Dedifferentiated amniotic fluid mesenchymal stem cell (primary cell): Measurements from ENCODE around the gene SCAMP2.
A peak's percentile ranks its signal among the peaks of the same experiment; 100 is the strongest.
"Not testable (repeated sequence)": the region's sequence is repeated elsewhere in the genome, so short reads cannot be mapped to it uniquely, and the experiment has no call there.

Experiments
- DNase-seq: peaks from one replicate; pipeline ENCODE4 v3.0.0-alpha.2; 2016; ENCODE audit errors: extremely low spot score

The SCAMP2 gene

GRCh38 chr15:74890665-74890960, 17.4 kb upstream of the SCAMP2 start:
- no peak for DNase-seq

- DNase-seq: peak; percentile 80
These were observed 16.9 kb upstream of the SCAMP2 start, which contains the start of gene MPI for GRCh38 chr15:74889883-74890664. MPI (plus strand) TSS chr15:74890042; CDS start chr15:74890074, 32 bp downstream.

- no peak for DNase-seq
These were observed 16.3 kb upstream of the SCAMP2 start for GRCh38 chr15:74889390-74889882.

GRCh38 chr15:74888716-74889115, 15.6 kb upstream of the SCAMP2 start:
- no peak for DNase-seq

- DNase-seq: not testable (repeated sequence)
These were observed 14.5 kb upstream of the SCAMP2 start for GRCh38 chr15:74887537-74888193.

GRCh38 chr15:74885461-74885860, 12.3 kb upstream of the SCAMP2 start:
- no peak for DNase-seq

- DNase-seq: no peak
These were observed 11.5 kb upstream of the SCAMP2 start for GRCh38 chr15:74884428-74885223.

GRCh38 chr15:74882528-74882927, 9.4 kb upstream of the SCAMP2 start:
- DNase-seq: no peak

GRCh38 chr15:74878273-74878672, 5.1 kb upstream of the SCAMP2 start:
- DNase-seq: no peak

GRCh38 chr15:74873756-74874424, 725 bp upstream of the SCAMP2 start:
- DNase-seq: no peak

GRCh38 chr15:74872702-74873035, 496 bp downstream of the SCAMP2 start:
- no peak for DNase-seq

- no peak for DNase-seq
These were observed 2.5 kb downstream of the SCAMP2 start for GRCh38 chr15:74870436-74871215.

- peak; percentile 15 for DNase-seq
These were observed 3.3 kb downstream of the SCAMP2 start for GRCh38 chr15:74869726-74870407.

- DNase-seq: no peak
These were observed 3.8 kb downstream of the SCAMP2 start for GRCh38 chr15:74869372-74869725.

GRCh38 chr15:74868059-74868458, 5.1 kb downstream of the SCAMP2 start:
- no peak for DNase-seq

- DNase-seq: no peak
These were observed 5.6 kb downstream of the SCAMP2 start for GRCh38 chr15:74867466-74868038.

- peak; percentile 21 for DNase-seq
These were observed 7.1 kb downstream of the SCAMP2 start for GRCh38 chr15:74866090-74866489.

- DNase-seq: no peak
These were observed 7.8 kb downstream of the SCAMP2 start for GRCh38 chr15:74865316-74865715.

- DNase-seq: no peak
These were observed 8.9 kb downstream of the SCAMP2 start for GRCh38 chr15:74864296-74864695.
